Glutamatergic neuron (in vitro differentiated cells): ENCODE results near the gene C3orf49. TPM values are rescaled to one million over a fixed set of nuclear protein-coding genes. Genes with fewer than 3 reads are reported as not detected.

ENCODE experiments used
- DNase-seq: peaks from one replicate; pipeline ENCODE4 v3.0.0; 2022
- H3K27ac Mint-ChIP-seq: one replicate; pipeline ENCODE4 v1.8.0; 2020; ENCODE audit warnings: mild to moderate bottlenecking, mixed read lengths, inconsistent platforms; ENCODE audit not compliant: unreplicated experiment
- H3K27me3 Mint-ChIP-seq: one replicate; pipeline ENCODE4 v1.8.0; 2020; ENCODE audit warnings: mild to moderate bottlenecking, moderate library complexity, mixed read lengths, inconsistent platforms; ENCODE audit not compliant: unreplicated experiment
- H3K36me3 Mint-ChIP-seq: one replicate; pipeline ENCODE4 v1.8.0; 2020; ENCODE audit warnings: mild to moderate bottlenecking, mixed read lengths, inconsistent platforms; ENCODE audit not compliant: unreplicated experiment
- H3K4me1 Mint-ChIP-seq: one replicate; pipeline ENCODE4 v1.8.0; 2020; ENCODE audit warnings: mild to moderate bottlenecking, low read depth, mixed read lengths, inconsistent platforms; ENCODE audit not compliant: unreplicated experiment
- H3K4me3 Mint-ChIP-seq: one replicate; pipeline ENCODE4 v1.8.0; 2020; ENCODE audit warnings: mild to moderate bottlenecking, mixed read lengths, inconsistent platforms; ENCODE audit not compliant: unreplicated experiment
- H3K9me3 Mint-ChIP-seq: one replicate; pipeline ENCODE4 v1.8.0; 2020; ENCODE audit warnings: mild to moderate bottlenecking, moderate library complexity, mixed read lengths, inconsistent platforms; ENCODE audit not compliant: unreplicated experiment
- total RNA-seq: library from RNA; stranded (reverse); fragmentation: NEBNext Ultra II Directional; extraction: Animal tissue kit (Norgen Biotek cat#: 25700); gene quantifications from one replicate; pipeline ENCODE4 v1.2.1, GENCODE V29; 2021; ENCODE audit not compliant: unreplicated experiment
- TF ChIP-seq, protein P1 (sequence below): fragments of 200-600 bp; sonication (generic); IDR thresholded peaks from one replicate; pipeline ENCODE4 v1.5.0; 2021; ENCODE audit not compliant: partially characterized antibody, unreplicated experiment

C3orf49 gene
- total RNA-seq, 1 donor from 2014 or later = not detected

DNA sequence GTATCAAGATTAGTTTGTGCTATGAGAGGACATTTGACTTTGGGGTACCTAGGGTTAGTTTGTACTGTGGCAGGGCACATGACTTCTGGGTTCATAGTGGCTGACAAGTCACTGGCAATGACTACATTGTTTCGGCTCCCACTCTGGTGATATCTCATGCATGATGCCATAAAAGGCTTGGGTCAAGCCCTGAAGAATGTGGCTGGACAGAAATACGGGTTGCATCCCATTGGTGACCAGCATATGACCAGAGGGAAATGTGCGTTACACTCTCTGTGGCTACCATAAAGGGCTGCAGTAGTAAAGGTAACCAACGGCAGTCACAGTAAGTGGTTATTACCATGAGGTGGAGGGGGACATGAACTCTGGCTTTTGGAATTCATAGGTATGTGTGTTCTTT, 26.1 kb downstream of the C3orf49 start:
- Mint-ChIP-seq H3K27me3 (no peaks in the 10 kb centered on the region), H3K4me1 (peaks cover 2% of the 10 kb centered on the region), H3K9me3 (no peaks in the 10 kb centered on the region), H3K36me3 (no peaks in the 10 kb centered on the region), H3K27ac (no peak overlapping the region), H3K4me3 (no peak overlapping the region)
- TF ChIP-seq, protein P1, sequence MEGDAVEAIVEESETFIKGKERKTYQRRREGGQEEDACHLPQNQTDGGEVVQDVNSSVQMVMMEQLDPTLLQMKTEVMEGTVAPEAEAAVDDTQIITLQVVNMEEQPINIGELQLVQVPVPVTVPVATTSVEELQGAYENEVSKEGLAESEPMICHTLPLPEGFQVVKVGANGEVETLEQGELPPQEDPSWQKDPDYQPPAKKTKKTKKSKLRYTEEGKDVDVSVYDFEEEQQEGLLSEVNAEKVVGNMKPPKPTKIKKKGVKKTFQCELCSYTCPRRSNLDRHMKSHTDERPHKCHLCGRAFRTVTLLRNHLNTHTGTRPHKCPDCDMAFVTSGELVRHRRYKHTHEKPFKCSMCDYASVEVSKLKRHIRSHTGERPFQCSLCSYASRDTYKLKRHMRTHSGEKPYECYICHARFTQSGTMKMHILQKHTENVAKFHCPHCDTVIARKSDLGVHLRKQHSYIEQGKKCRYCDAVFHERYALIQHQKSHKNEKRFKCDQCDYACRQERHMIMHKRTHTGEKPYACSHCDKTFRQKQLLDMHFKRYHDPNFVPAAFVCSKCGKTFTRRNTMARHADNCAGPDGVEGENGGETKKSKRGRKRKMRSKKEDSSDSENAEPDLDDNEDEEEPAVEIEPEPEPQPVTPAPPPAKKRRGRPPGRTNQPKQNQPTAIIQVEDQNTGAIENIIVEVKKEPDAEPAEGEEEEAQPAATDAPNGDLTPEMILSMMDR = no peak
- DNase-seq = no peak

DNA sequence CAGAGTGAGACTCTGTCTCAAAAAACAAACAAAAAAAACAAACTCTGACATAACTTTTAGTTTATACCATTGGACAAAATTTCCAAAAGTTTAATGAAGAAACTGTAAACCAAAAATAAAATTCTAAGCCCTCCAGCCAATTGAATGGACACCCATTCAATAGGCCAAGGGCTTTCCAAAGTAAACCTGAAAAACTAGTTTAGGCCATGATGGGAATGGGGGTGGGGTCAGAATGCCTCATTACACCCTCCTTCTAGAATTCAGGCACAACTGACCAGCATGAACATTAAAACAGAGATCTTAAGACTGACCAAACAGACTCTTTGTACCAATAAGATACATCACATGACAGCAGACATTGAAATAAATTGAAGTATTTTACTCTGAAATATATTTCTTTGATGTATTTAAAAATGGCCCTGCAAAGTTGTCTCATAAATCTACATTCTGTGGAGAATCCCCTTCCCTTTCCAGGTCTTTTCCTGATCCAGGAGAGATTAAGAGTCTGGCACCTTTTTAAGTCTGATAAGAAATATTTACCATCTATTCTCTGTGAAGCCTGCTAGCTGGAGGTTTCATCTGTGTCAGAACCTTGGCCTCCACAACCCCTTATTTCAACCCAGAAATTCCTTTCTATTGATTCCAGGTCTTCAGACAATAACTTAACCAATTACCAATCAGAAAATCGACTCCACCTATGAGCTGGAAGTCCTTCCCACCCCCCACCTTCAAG, 28.8 kb downstream of the C3orf49 start:
- no peak for DNase-seq
- H3K27ac Mint-ChIP-seq = no peak overlapping the region
- H3K4me1 Mint-ChIP-seq = peaks cover 2% of the 10 kb centered on the region
- TF ChIP-seq, protein P1 = no peak
- H3K4me3 Mint-ChIP-seq = no peak overlapping the region
- no peaks in the 10 kb centered on the region for H3K27me3 Mint-ChIP-seq
- H3K36me3 Mint-ChIP-seq = no peaks in the 10 kb centered on the region
- H3K9me3 Mint-ChIP-seq = no peaks in the 10 kb centered on the region

GRCh38 chr3:63849175-63849574, 30.1 kb downstream of the C3orf49 start:
- Mint-ChIP-seq H3K36me3 (no peaks in the 10 kb centered on the region), H3K4me3 (no peak overlapping the region), H3K27ac (no peak overlapping the region), H3K9me3 (no peaks in the 10 kb centered on the region), H3K27me3 (no peaks in the 10 kb centered on the region), H3K4me1 (peaks cover 2% of the 10 kb centered on the region)
- TF ChIP-seq, protein P1 = no peak
- no peak for DNase-seq

GRCh38 chr3:63851287-63851686, 32.2 kb downstream of the C3orf49 start:
- DNase-seq = no peak
- TF ChIP-seq, protein P1 = no peak
- H3K9me3 Mint-ChIP-seq = no peaks in the 10 kb centered on the region
- no peak overlapping the region for H3K4me3 Mint-ChIP-seq
- H3K4me1 Mint-ChIP-seq = peaks cover 2% of the 10 kb centered on the region
- no peaks in the 10 kb centered on the region for H3K36me3 Mint-ChIP-seq
- no peak overlapping the region for H3K27ac Mint-ChIP-seq
- H3K27me3 Mint-ChIP-seq = no peaks in the 10 kb centered on the region

- Mint-ChIP-seq H3K27me3 (no peaks in the 10 kb centered on the region), H3K4me3 (no peak overlapping the region), H3K4me1 (peaks cover 2% of the 10 kb centered on the region), H3K27ac (no peak overlapping the region), H3K36me3 (no peaks in the 10 kb centered on the region), H3K9me3 (no peaks in the 10 kb centered on the region)
- no peak for DNase-seq
- TF ChIP-seq, protein P1 = no peak
Observed at GRCh38 chr3:63853106-63853505, 34.0 kb downstream of the C3orf49 start.
